Tibial nerve (tissue), 4 donors: Measurements from ENCODE around the gene PLPP4.

Source experiments
- EP300 ChIP-seq, 2 donors: sonication (generic); formaldehyde crosslinking; IDR thresholded peaks; one replicate each; pipeline ENCODE4 v1.6.1; 2017; ENCODE audit warnings: antibody characterized with exemption in 2 of 2, mild to moderate bottlenecking in 1 of 2
- POLR2A ChIP-seq, 2 donors: fragments of 450-650 bp; IDR thresholded peaks; one replicate each; pipeline ENCODE4 v1.6.1; 2017; ENCODE audit warnings: antibody characterized with exemption in 2 of 2, mild to moderate bottlenecking in 2 of 2, moderate library complexity in 2 of 2
- TF ChIP-seq, protein P1 (sequence below), 5 experiments: fragments of 200-600 bp in 3 of 5; fragments of 450-650 bp in 2 of 5; sonication (generic) in 3 of 5; IDR thresholded peaks; one replicate each; pipeline ENCODE4 v1.5.1; 2016 to 2019; ENCODE audit warnings: antibody characterized with exemption in 5 of 5, mild to moderate bottlenecking in 3 of 5, moderate library complexity in 2 of 5

DNA sequence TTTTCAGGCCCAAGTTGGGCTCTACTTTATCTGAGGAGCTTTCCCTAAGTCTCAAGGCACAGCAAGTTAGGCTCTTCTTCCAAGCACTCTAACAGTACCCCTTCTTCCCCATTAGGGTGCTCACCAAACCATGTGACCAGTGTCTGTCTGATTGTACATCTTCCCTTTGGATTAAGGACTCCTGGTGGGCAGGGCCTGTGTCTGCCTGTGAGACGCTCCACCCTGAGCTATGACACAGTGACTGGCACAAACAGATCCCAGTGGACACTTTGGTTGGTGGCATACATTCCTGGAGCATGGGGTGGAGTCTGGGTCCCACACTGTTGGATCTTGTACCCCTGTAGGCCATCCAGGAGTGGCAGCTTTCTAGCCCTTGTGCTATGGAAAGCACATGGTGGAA, 23.8 kb downstream of the PLPP4 start:
- no peak for TF ChIP-seq POLR2A (IDR thresholded peaks at IDR 0.05)
- TF ChIP-seq, protein P1, sequence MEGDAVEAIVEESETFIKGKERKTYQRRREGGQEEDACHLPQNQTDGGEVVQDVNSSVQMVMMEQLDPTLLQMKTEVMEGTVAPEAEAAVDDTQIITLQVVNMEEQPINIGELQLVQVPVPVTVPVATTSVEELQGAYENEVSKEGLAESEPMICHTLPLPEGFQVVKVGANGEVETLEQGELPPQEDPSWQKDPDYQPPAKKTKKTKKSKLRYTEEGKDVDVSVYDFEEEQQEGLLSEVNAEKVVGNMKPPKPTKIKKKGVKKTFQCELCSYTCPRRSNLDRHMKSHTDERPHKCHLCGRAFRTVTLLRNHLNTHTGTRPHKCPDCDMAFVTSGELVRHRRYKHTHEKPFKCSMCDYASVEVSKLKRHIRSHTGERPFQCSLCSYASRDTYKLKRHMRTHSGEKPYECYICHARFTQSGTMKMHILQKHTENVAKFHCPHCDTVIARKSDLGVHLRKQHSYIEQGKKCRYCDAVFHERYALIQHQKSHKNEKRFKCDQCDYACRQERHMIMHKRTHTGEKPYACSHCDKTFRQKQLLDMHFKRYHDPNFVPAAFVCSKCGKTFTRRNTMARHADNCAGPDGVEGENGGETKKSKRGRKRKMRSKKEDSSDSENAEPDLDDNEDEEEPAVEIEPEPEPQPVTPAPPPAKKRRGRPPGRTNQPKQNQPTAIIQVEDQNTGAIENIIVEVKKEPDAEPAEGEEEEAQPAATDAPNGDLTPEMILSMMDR (IDR thresholded peaks at IDR 0.05), result no peak
- TF ChIP-seq EP300 (IDR thresholded peaks at IDR 0.05), result no peak
